Measurements from ENCODE around the gene ITGAD. TPM values are rescaled to one million over a fixed set of nuclear protein-coding genes. Genes with fewer than 3 reads are reported as not detected.

ITGAD gene
- total and polyA plus RNA-seq, 2 of the 4 experiments (the other 2 are of a cell fraction), result not detected

GRCh38 chr16:31367853-31368252, 25.3 kb upstream of the ITGAD start:
- H2BK20ac ChIP-seq (ENCODE audit: low read depth, low read length), result no peak overlapping the region
- no peak overlapping the region for H3K4ac ChIP-seq (ENCODE audit: low read depth, low read length)
- dilution Hi-C loops (cut with HindIII; ENCODE audit: low sequenced_read_pairs, unreplicated experiment), result no loop called here
- no peak overlapping the region for H3K23ac ChIP-seq (ENCODE audit: low read depth, low read length)
- H3K9me1 ChIP-seq (ENCODE audit: insufficient read depth, low read length), result no peaks in the 10 kb centered on the region
- H2AFZ ChIP-seq (replicated peaks; ENCODE audit: low read length, poor library complexity), result no peak overlapping the region
- no peaks in the 10 kb centered on the region for H3K4me1 ChIP-seq (ENCODE audit: control insufficient read depth, insufficient read depth, low read length)
- no peak overlapping the region for H3K27ac ChIP-seq (ENCODE audit: insufficient read depth, low read length)
- H4K91ac ChIP-seq (ENCODE audit: insufficient read depth, low read depth, low read length), result no peak overlapping the region
- no peak overlapping the region for H3K4me2 ChIP-seq (ENCODE audit: low read depth, low read length)
- no TSS peak for BruUV-seq (replicated peaks)
- ChIA-PET POLR2A (ENCODE audit: unreplicated experiment) (no interaction called here), CTCF (interaction anchor here (0.6 kb wide), 1 partner anchor 159 kb away, joined by 3 read pairs; no protein-coding TSS in a partner anchor)
- no peak overlapping the region for H3K18ac ChIP-seq (ENCODE audit: low read depth, low read length)
- no peak overlapping the region for H2AK5ac ChIP-seq (ENCODE audit: low read depth, low read length)
- H4K5ac ChIP-seq (ENCODE audit: low read depth, low read length), result no peak overlapping the region
- no peak overlapping the region for H2AK9ac ChIP-seq (replicated peaks; ENCODE audit: low read depth, low read length, poor library complexity)
- WGBS, 2 experiments (ENCODE audit: extremely low coverage in 2 of 2, insufficient read length in 1 of 2), result 74% methylated on average over 3 of the region's 3 CpGs; no CpG with 5 or more reads in 1 of the 2 experiments
- H2BK15ac ChIP-seq (ENCODE audit: low read depth, low read length), result no peak overlapping the region
- ATAC-seq (ENCODE audit: low read depth) (no peak), DNase-seq (no peak)
- intact Hi-C loops (cut with micrococcal nuclease), result no loop called here
- no peak overlapping the region for H3K4me3 ChIP-seq (ENCODE audit: insufficient read depth, low read depth, low read length)
- in situ Hi-C loops (cut with MboI; ENCODE audit: low sequenced_read_pairs), result no loop called here
- no peak overlapping the region for H3K14ac ChIP-seq (replicated peaks; ENCODE audit: low read depth, low read length)
- H3K36me3 ChIP-seq (ENCODE audit: control insufficient read depth, insufficient read depth, low read length), result no peaks in the 10 kb centered on the region
- H3K79me1 ChIP-seq (ENCODE audit: low read depth in 1 of 2, low read length in 2 of 2), result no peaks in the 10 kb centered on the region
- no peak for TF ChIP-seq POLR2A (IDR thresholded peaks at IDR 0.05; ENCODE audit: low read depth, low read length)
- no peak for TF ChIP-seq FOS (IDR thresholded peaks at IDR 0.05; ENCODE audit: low read depth, low read length)
- TF ChIP-seq RFX5 (IDR thresholded peaks at IDR 0.05; ENCODE audit: low read depth, low read length), result no peak
- no peak for TF ChIP-seq ELK1 (IDR thresholded peaks at IDR 0.05; ENCODE audit: borderline replicate concordance, low read depth, low read length)
- TF ChIP-seq RCOR1 (IDR thresholded peaks at IDR 0.05; ENCODE audit: insufficient replicate concordance, low read length), result no peak
- TF ChIP-seq MAFK (IDR thresholded peaks at IDR 0.05; ENCODE audit: low read depth, low read length), result no peak
- no peak for TF ChIP-seq USF2 (IDR thresholded peaks at IDR 0.05; ENCODE audit: low read depth, low read length)
- no peak for TF ChIP-seq CEBPB (IDR thresholded peaks at IDR 0.05; ENCODE audit: low read depth, low read length)
- TF ChIP-seq SMC3 (IDR thresholded peaks at IDR 0.05; ENCODE audit: low read depth, low read length), result no peak
- TF ChIP-seq CHD1 (IDR thresholded peaks at IDR 0.05; ENCODE audit: low read depth, low read length), result no peak
- no peak for TF ChIP-seq CTCF (conservative IDR thresholded peaks at IDR 0.05; ENCODE audit: low read depth, low read length)
- no peak for TF ChIP-seq MAZ (IDR thresholded peaks at IDR 0.05; ENCODE audit: borderline replicate concordance, low read depth, low read length)
- H2BK120ac ChIP-seq (ENCODE audit: low read depth, low read length), result no peak overlapping the region
- no peak overlapping the region for H3K56ac ChIP-seq (ENCODE audit: extremely low read depth, insufficient read depth, low read length)
- no peaks in the 10 kb centered on the region for H3K9me3 ChIP-seq (ENCODE audit: control insufficient read depth, insufficient read depth, low read length)
- H3K9ac ChIP-seq (ENCODE audit: low read depth, low read length), result no peak overlapping the region
- no peak overlapping the region for H2BK5ac ChIP-seq (ENCODE audit: low read depth, low read length, poor library complexity, severe bottlenecking)
- no peaks in the 10 kb centered on the region; the same call in 1 of the 2 replicates for H3K27me3 ChIP-seq (ENCODE audit: control insufficient read depth, insufficient read depth, low read length)
- no peaks in the 10 kb centered on the region for H4K20me1 ChIP-seq (ENCODE audit: insufficient read depth, low read length)
- no peak overlapping the region for H4K8ac ChIP-seq (ENCODE audit: low read depth in 2 of 2, low read length in 2 of 2)
